GM21737 (cell line): ENCODE results near the gene FYB1.
"Not testable (repeated sequence)": the region's sequence is repeated elsewhere in the genome, so short reads cannot be mapped to it uniquely, and the experiment has no call there.

ENCODE experiments used
- ATAC-seq: cut with Tn5 transposase; IDR thresholded peaks from one replicate; pipeline ENCODE4 v1.9.1; 2021; ENCODE audit warnings: mild to moderate bottlenecking, moderate library complexity; ENCODE audit not compliant: unreplicated experiment

Gene FYB1

GRCh38 chr5:39231705-39232525 lies 12.6 kb upstream of the FYB1 start:
- ATAC-seq = no peak

GRCh38 chr5:39228596-39228995 lies 9.2 kb upstream of the FYB1 start:
- no peak for ATAC-seq

- ATAC-seq = no peak
These were observed 7.2 kb upstream of the FYB1 start for GRCh38 chr5:39226558-39226957.

GRCh38 chr5:39226100-39226451 lies 6.7 kb upstream of the FYB1 start:
- ATAC-seq = no peak

GRCh38 chr5:39225405-39226099 lies 6.2 kb upstream of the FYB1 start:
- no peak for ATAC-seq

- ATAC-seq = no peak
These were observed 4.9 kb upstream of the FYB1 start for GRCh38 chr5:39224196-39224761.

- ATAC-seq = no peak
These were observed 4.3 kb upstream of the FYB1 start for GRCh38 chr5:39223565-39224156.

- not testable (repeated sequence) for ATAC-seq
These were observed 2.3 kb upstream of the FYB1 start for GRCh38 chr5:39221671-39222070.

- ATAC-seq = no peak
These were observed 1.1 kb upstream of the FYB1 start for GRCh38 chr5:39220280-39221030.

GRCh38 chr5:39218482-39219402 lies 621 bp downstream of the FYB1 start:
- no peak for ATAC-seq

- ATAC-seq = peak; percentile 78
These were observed 1.7 kb downstream of the FYB1 start for GRCh38 chr5:39217365-39218281.

- no peak for ATAC-seq
These were observed 2.7 kb downstream of the FYB1 start for GRCh38 chr5:39216631-39217030.

- ATAC-seq = no peak
These were observed 3.5 kb downstream of the FYB1 start for GRCh38 chr5:39215857-39216256.

GRCh38 chr5:39214912-39215709 lies 4.3 kb downstream of the FYB1 start:
- ATAC-seq = no peak

- ATAC-seq = no peak
These were observed 5.7 kb downstream of the FYB1 start for GRCh38 chr5:39213447-39214207.

- no peak for ATAC-seq
These were observed 7.6 kb downstream of the FYB1 start for GRCh38 chr5:39211773-39212172.

- peak; percentile 75 for ATAC-seq
These were observed 9.4 kb downstream of the FYB1 start for GRCh38 chr5:39209924-39210323.
